GM19025 (cell line): ENCODE results near the gene HSPBP1.

Experiments
- ATAC-seq: cut with Tn5 transposase; IDR thresholded peaks from one replicate; pipeline ENCODE4 v1.9.1; 2021; ENCODE audit warnings: mild to moderate bottlenecking, low read depth, moderate library complexity; ENCODE audit not compliant: unreplicated experiment

HSPBP1 gene

DNA sequence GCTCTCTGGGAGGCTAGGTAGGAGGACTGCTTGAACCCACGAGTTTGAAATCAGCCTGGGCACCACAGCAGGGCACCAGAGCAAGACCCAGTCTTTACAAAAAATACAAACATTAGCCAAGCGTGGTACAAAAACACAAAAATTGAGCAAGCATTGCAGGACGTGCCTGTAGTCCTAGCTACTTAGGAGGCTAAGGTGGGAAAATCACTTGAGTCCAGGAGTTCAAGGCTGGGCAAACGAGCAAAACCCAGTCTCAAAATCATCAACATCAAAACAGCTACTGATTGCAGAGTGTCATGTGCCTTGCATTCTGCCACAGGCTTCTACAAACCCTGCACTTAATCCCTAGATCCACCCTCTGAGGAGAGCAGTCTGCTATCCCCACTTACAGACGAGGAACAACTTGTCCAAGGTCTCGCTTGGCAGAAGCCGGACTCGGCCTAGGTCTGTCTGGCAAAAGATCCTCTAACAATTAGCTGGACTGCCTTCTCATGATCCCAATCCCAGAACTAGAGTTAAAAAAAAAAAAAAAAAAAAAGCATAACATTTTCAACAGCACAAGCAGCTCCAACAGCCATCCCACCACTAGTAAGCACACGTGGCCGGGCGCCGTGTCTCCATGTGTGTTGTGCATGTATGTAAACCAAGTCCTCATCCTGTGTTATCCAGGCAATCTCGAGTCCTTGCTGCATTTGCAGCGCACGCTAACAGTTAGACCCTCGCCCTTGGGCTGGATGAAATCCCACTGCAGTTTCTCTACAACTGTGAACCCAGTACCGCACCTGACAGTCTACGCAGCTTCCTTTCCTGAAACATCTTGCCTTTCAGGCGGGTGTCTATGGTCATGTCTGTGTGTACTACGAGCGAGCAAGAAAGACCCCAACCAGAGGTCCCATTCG is 23.1 kb downstream of the HSPBP1 start:
- no peak for ATAC-seq

GRCh38 chr19:55255618-55256423 is 24.1 kb downstream of the HSPBP1 start:
- no peak for ATAC-seq

DNA sequence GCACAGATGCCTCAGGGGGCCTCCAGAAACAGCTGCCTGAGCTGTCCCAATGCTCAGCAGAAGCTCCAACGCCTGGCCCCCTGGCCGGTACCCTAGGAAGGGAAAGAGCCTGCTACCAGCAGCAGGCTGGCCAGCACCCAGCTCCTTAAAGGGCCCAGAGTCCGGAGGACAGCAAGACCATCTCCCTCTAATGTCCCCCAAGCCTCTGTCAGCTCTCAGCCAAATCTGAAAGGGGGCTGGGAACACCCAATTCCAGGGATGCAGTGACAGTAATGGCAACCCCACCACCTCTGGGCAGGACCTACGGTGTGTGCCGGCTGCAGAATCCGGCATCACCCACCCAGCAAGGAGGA is 25.3 kb downstream of the HSPBP1 start:
- ATAC-seq = no peak

- peak; percentile 37 for ATAC-seq
These were observed 25.9 kb downstream of the HSPBP1 start for GRCh38 chr19:55253842-55254624.

GRCh38 chr19:55252760-55253663 is 26.9 kb downstream of the HSPBP1 start:
- no peak for ATAC-seq

GRCh38 chr19:55251341-55252081 is 28.4 kb downstream of the HSPBP1 start:
- no peak for ATAC-seq

- no peak for ATAC-seq
These were observed 29.5 kb downstream of the HSPBP1 start for GRCh38 chr19:55250262-55251036.

DNA sequence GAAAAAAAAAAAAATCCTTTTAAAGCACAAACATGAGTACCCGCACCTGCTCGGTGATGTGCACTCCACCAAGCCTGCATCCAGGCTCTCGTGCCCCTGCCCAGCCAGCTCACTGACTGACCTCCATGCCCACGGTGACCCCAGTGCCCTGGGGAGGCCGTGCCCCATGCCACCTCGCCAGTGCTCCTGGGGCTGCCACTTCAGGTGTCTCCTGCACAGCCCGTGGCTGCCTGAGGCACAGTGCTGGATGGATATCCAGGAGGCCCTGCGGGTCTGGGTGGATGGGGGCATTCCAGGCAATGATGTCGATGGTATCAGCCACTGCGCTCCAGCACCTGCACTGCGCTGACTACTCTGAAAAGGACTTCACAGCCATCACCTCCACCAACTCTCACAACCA is 30.1 kb downstream of the HSPBP1 start:
- no peak for ATAC-seq

GRCh38 chr19:55248704-55249103 is 31.2 kb downstream of the HSPBP1 start:
- no peak for ATAC-seq

DNA sequence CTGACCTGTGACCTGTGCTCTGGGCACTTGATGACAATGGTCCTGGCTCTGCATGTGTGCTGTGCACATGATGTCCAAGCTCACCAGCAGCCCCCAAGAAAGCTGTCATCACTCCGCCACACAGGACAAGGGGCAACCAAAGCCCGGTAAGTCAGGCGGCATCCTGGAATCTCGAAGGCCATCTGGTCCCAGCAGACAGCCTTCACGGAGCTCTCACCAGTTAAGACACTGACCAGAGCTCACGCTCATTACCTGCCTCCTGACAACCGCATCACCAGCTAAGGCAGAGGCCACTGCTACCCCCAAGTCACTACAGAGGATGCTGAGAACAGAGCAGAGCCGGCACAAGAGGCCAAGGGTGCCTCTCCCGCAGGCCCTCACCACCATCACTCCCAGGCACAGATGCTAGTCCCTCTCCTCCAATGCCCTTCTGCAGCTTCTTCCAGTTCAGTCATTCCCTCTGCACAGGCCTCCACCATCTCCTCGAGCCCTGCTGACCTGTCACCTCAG is 31.7 kb downstream of the HSPBP1 start:
- no peak for ATAC-seq

DNA sequence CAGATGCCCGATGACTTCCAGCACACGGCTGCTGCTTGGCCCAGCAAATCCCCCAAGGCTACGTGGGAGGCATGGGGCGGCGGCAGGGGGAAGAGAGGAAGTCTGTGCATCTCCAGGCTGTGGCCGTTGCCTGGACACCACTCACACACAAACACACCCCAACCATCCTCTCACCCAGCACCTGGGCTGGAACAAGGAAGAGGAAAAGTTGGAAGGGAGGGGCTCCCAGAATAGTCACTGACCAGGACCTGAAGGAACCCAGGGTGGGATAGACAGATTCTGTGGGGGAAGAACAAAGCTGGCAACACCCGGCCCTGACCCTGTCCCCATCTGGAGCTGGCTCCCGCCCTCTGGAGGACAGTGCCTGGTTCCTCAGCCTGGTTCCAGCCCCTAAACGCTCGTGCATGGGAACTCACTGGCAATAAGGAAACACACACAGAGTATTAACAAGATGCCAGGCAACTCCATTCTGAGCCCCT is 32.2 kb downstream of the HSPBP1 start:
- ATAC-seq = no peak

- ATAC-seq = no peak
These were observed 33.2 kb downstream of the HSPBP1 start for GRCh38 chr19:55246462-55247451.

DNA sequence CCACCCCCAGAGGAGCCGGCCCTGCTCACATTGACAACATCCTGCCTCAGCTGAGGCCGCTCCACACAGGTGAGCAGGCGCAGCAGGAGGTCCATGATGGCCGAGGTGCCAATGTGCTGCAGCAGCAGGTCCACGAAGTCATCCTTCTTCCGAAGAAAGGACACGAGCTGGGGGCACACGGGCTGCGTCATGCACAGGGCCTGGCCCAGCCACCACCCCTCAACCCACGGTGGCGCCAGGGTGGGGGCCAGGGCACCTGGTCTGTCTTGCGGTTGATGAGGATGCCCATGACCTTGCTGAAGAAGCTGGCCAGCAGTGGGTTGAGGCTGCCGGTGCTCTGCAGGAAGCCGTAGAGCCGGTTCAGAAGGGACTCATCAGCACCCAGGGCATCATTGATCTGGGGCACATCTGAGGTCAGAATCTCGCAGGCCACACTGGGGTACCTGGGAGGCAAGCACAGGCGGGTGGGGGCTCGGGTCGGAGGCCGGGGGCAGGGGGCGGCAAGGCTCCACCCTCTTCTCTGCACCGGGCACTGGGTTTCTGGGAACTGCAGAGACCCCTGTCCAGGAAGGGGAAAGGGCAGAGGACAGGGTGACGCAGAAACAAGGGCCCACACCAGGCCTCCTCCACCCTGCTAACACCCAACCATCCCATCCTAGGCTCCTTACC is 34.5 kb downstream of the HSPBP1 start:
- ATAC-seq = no peak

GRCh38 chr19:55244004-55244680 is 35.8 kb downstream of the HSPBP1 start:
- ATAC-seq = no peak

DNA sequence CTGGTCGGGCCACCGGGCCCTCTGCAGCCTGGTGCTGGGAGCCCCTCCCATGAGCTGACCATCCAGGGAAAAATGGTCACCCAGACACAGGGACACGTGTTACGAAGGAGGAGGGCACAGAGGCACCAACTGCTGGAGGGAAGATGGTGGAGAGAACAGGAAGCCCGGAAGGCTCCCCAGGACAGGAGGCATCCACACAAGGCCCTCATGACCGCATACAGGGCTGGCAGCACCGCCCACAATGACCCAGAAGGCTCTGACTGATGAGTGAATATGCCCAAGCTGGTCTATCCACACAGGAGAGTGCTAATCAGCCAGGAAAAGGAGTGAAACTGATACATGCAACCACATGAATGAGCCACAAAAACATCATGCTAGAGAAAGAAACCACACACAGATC is 37.4 kb downstream of the HSPBP1 start:
- no peak for ATAC-seq

DNA sequence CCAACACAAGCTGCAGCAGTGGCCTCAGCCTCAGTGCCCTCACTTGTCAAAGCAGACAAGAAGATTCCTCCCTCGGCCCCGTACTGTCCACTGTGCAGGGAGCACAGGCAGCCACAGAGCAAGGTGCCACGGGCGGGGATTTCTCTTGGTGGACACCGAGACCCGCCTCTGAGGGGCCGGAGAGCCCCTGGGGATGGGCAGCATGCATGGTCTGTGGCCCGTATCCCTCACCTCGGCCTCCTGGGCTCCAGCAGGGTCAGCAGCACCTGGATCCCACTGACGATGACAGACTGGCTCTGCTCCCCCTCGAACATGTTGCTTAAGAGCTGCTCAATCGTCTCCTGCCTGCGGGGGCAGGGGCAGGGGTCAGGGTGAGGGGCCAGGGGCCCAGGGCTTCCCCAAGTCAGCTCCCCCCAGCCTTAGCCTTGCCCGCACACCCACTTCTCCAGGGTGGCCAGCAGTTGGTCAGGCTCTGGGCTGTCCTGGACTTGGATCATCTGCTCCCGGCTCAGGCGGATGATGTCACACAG is 37.9 kb downstream of the HSPBP1 start:
- no peak for ATAC-seq
